ENCODE results near the gene SDR42E2. TPM values are rescaled to one million over a fixed set of nuclear protein-coding genes. Genes with fewer than 3 reads are reported as not detected.
A peak's percentile ranks its signal among the peaks of the same experiment; 100 is the strongest.

Gene SDR42E2
- polyA plus RNA-seq, 3 donors: 0.16 to 0.23 TPM; not detected in 1

DNA sequence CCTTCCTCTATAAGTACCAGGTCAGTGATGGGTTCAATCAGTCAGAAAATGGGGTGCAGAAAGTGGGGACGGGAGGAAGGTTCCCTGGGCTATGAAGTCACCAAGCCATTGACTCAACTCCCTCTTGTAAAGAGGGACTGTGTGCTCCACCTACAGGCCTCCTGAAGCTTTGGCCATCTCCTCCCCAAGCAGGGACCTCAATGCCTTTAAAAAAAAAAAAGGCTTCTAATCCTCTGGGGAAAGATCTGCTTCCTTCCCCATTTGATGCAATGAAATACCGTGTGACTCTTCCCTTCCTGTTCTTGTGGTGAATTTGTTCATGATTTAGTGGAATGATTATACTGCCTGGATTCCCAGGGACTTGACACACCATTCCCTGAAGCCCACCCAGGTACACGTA, 39.2 kb upstream of the SDR42E2 start:
- Histone ChIP-seq H3K9ac (ENCODE audit: insufficient read depth, low read length, poor library complexity, severe bottlenecking) (no peak overlapping the region), H4K20me1 (ENCODE audit: insufficient read depth, low read length) (no peaks in the 10 kb centered on the region), H3K4me2 (replicated peaks; ENCODE audit: extremely low read depth, low read length, poor library complexity, severe bottlenecking) (no peak overlapping the region), H3K27me3 (ENCODE audit: control insufficient read depth in 2 of 2, insufficient read depth in 2 of 2, low read length in 2 of 2) (no peaks in the 10 kb centered on the region), H3K79me2 (ENCODE audit: insufficient read depth, low read length) (no peaks in the 10 kb centered on the region), H3K4me1 (ENCODE audit: control insufficient read depth in 1 of 2, insufficient read depth in 2 of 2, low read length in 2 of 2) (peaks cover 0 to 8% of the 10 kb centered on the region in 2 donors), H3K9me3 (replicated peaks in 1 of 2; ENCODE audit: control insufficient read depth in 1 of 2, insufficient read depth in 1 of 2, low read length in 2 of 2) (no peaks in the 10 kb centered on the region), H3K36me3 (replicated peaks in 1 of 2; ENCODE audit: control insufficient read depth in 1 of 2, insufficient read depth in 2 of 2, low read length in 2 of 2) (no peaks in the 10 kb centered on the region), H2AFZ (ENCODE audit: insufficient read depth, low read depth, low read length, poor library complexity, severe bottlenecking) (no peak overlapping the region), H3K4me3 (replicated peaks in 1 of 3; ENCODE audit: low read depth in 2 of 3, low read length in 3 of 3) (no peak overlapping the region), H3K27ac (ENCODE audit: low read depth in 1 of 2, low read length in 2 of 2) (no peak overlapping the region)
- WGBS (ENCODE audit: insufficient coverage): no CpG with 5 or more reads among the region's 3 CpGs
- TF ChIP-seq, protein P1, sequence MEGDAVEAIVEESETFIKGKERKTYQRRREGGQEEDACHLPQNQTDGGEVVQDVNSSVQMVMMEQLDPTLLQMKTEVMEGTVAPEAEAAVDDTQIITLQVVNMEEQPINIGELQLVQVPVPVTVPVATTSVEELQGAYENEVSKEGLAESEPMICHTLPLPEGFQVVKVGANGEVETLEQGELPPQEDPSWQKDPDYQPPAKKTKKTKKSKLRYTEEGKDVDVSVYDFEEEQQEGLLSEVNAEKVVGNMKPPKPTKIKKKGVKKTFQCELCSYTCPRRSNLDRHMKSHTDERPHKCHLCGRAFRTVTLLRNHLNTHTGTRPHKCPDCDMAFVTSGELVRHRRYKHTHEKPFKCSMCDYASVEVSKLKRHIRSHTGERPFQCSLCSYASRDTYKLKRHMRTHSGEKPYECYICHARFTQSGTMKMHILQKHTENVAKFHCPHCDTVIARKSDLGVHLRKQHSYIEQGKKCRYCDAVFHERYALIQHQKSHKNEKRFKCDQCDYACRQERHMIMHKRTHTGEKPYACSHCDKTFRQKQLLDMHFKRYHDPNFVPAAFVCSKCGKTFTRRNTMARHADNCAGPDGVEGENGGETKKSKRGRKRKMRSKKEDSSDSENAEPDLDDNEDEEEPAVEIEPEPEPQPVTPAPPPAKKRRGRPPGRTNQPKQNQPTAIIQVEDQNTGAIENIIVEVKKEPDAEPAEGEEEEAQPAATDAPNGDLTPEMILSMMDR (IDR thresholded peaks at IDR 0.05): no peak
- H3K36me3 Mint-ChIP-seq: no peaks in the 10 kb centered on the region
- peaks cover 11% of the 10 kb centered on the region for H3K4me1 Mint-ChIP-seq
- peaks cover 4 to 7% (median 5%) of the 10 kb centered on the region in 3 donors for H3K27me3 Mint-ChIP-seq (ENCODE audit: low read depth in 3 of 3)
- H3K27ac Mint-ChIP-seq: peak overlapping the region in 1 of 7 donors; percentile 58
- no peak overlapping the region for H3K4me3 Mint-ChIP-seq
- H3K9me3 Mint-ChIP-seq: no peaks in the 10 kb centered on the region
- intact Hi-C loops (cut with micrococcal nuclease): no loop called here
- DNase-seq: no peak

DNA sequence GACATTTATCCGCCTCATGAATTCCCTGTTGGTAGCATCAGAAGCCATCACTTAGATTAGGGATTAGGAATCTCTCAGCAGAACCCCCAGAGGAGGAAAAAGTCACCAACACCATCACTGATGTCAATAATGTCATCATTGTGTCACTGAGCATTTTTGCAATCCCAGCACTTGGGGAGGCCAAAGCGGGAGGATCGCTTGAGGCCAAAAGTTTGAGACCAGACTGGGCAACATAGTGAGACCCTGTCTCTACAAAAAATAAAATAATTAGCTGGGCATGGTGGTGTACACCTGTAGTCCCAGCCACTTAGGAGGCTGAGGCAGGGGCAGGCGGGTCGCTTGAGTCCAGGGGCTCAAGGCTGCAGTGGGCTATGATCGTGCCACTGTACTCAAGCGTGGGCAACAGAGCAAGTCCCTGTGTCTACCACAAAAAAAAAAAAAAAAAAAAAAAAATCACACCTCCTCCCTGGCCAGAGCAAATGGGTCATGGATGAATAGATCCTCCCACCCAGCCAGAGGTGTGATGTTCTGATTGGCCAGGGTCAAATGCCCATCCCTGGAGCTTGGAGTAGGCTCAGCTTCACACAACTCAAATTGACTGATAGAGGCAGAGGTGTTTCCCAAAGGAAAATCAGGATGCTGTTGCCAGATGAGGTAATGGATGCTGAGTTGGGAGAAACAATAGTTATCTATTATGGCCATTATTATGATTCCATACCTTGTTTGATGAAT, 38.4 kb upstream of the SDR42E2 start:
- TF ChIP-seq, protein P1 (IDR thresholded peaks at IDR 0.05): no peak
- Histone ChIP-seq H3K27me3 (ENCODE audit: control insufficient read depth in 2 of 2, insufficient read depth in 2 of 2, low read length in 2 of 2) (no peaks in the 10 kb centered on the region), H3K27ac (ENCODE audit: low read depth in 1 of 2, low read length in 2 of 2) (no peak overlapping the region), H3K9me3 (replicated peaks in 1 of 2; ENCODE audit: control insufficient read depth in 1 of 2, insufficient read depth in 1 of 2, low read length in 2 of 2) (no peaks in the 10 kb centered on the region), H3K36me3 (replicated peaks in 1 of 2; ENCODE audit: control insufficient read depth in 1 of 2, insufficient read depth in 2 of 2, low read length in 2 of 2) (no peaks in the 10 kb centered on the region), H3K4me3 (replicated peaks in 1 of 3; ENCODE audit: low read depth in 2 of 3, low read length in 3 of 3) (no peak overlapping the region), H2AFZ (ENCODE audit: insufficient read depth, low read depth, low read length, poor library complexity, severe bottlenecking) (no peak overlapping the region), H4K20me1 (ENCODE audit: insufficient read depth, low read length) (no peaks in the 10 kb centered on the region), H3K4me2 (replicated peaks; ENCODE audit: extremely low read depth, low read length, poor library complexity, severe bottlenecking) (no peak overlapping the region), H3K9ac (ENCODE audit: insufficient read depth, low read length, poor library complexity, severe bottlenecking) (no peak overlapping the region), H3K4me1 (ENCODE audit: control insufficient read depth in 1 of 2, insufficient read depth in 2 of 2, low read length in 2 of 2) (peaks cover 0 to 8% of the 10 kb centered on the region in 2 donors), H3K79me2 (ENCODE audit: insufficient read depth, low read length) (no peaks in the 10 kb centered on the region)
- H3K27me3 Mint-ChIP-seq (ENCODE audit: low read depth in 3 of 3): peaks cover 4 to 7% (median 5%) of the 10 kb centered on the region in 3 donors
- H3K9me3 Mint-ChIP-seq: peaks cover 0 to under 1% (median 0%) of the 10 kb centered on the region in 7 donors
- DNase-seq: no peak
- H3K4me3 Mint-ChIP-seq: no peak overlapping the region
- intact Hi-C loops (cut with micrococcal nuclease): no loop called here
- WGBS (ENCODE audit: insufficient coverage): 100% methylated on average over 4 of the region's 7 CpGs
- no peaks in the 10 kb centered on the region for H3K36me3 Mint-ChIP-seq
- peaks cover 11% of the 10 kb centered on the region for H3K4me1 Mint-ChIP-seq
- H3K27ac Mint-ChIP-seq: peak overlapping the region in 1 of 7 donors; percentile 58
